ENCODE data around the gene C2CD3. TPM values are rescaled to one million over a fixed set of nuclear protein-coding genes. Genes with fewer than 3 reads are reported as not detected.

Gene C2CD3
- total RNA-seq, 1 experiment from 2014 or later, result 7.8 TPM

- Histone ChIP-seq H3K27me3 (no peaks in the 10 kb centered on the region), H3K4me3 (no peak overlapping the region), H3K9me3 (no peaks in the 10 kb centered on the region), H3K36me3 (no peaks in the 10 kb centered on the region)
- DNase-seq, result no peak
Measured at GRCh38 chr11:74007691-74008372, 163.0 kb downstream of the C2CD3 start.

- no peaks in the 10 kb centered on the region for H3K9me3 ChIP-seq
Measured at GRCh38 chr11:74006743-74007304, 164.0 kb downstream of the C2CD3 start.

GRCh38 chr11:74005721-74006517 is 164.9 kb downstream of the C2CD3 start:
- Histone ChIP-seq H3K9me3 (no peaks in the 10 kb centered on the region), H3K27me3 (no peaks in the 10 kb centered on the region), H3K4me3 (no peak overlapping the region), H3K36me3 (no peaks in the 10 kb centered on the region)
- DNase-seq, result no peak

More at GRCh38 chr11:74006743-74007304, 164.0 kb downstream of the C2CD3 start:
- Histone ChIP-seq H3K36me3 (no peaks in the 10 kb centered on the region), H3K4me3 (no peak overlapping the region), H3K27me3 (no peaks in the 10 kb centered on the region)
- DNase-seq, result no peak

GRCh38 chr11:74004759-74005615 is 165.8 kb downstream of the C2CD3 start:
- H3K36me3 ChIP-seq, result no peaks in the 10 kb centered on the region
- DNase-seq, result no peak
- H3K9me3 ChIP-seq, result no peaks in the 10 kb centered on the region
- H3K4me3 ChIP-seq, result no peak overlapping the region
- H3K27me3 ChIP-seq, result no peaks in the 10 kb centered on the region

- Histone ChIP-seq H3K36me3 (no peaks in the 10 kb centered on the region), H3K27me3 (no peaks in the 10 kb centered on the region), H3K9me3 (no peaks in the 10 kb centered on the region), H3K4me3 (no peak overlapping the region)
- DNase-seq, result no peak
Measured at GRCh38 chr11:74004046-74004695, 166.6 kb downstream of the C2CD3 start.

- no peak for DNase-seq
- no peak overlapping the region for H3K4me3 ChIP-seq
- H3K9me3 ChIP-seq, result no peaks in the 10 kb centered on the region
- no peaks in the 10 kb centered on the region for H3K27me3 ChIP-seq
- no peaks in the 10 kb centered on the region for H3K36me3 ChIP-seq
Measured at GRCh38 chr11:74002832-74003231, 168.0 kb downstream of the C2CD3 start.

GRCh38 chr11:74001822-74002286 is 168.9 kb downstream of the C2CD3 start:
- DNase-seq, result no peak
- Histone ChIP-seq H3K27me3 (no peaks in the 10 kb centered on the region), H3K36me3 (no peaks in the 10 kb centered on the region), H3K4me3 (no peak overlapping the region), H3K9me3 (no peaks in the 10 kb centered on the region)

GRCh38 chr11:74000307-74001133 is 170.3 kb downstream of the C2CD3 start:
- Histone ChIP-seq H3K36me3 (no peaks in the 10 kb centered on the region), H3K9me3 (no peaks in the 10 kb centered on the region), H3K27me3 (no peaks in the 10 kb centered on the region), H3K4me3 (no peak overlapping the region)
- no peak for DNase-seq

- no peak overlapping the region for H3K4me3 ChIP-seq
- no peaks in the 10 kb centered on the region for H3K27me3 ChIP-seq
- no peaks in the 10 kb centered on the region for H3K36me3 ChIP-seq
- no peaks in the 10 kb centered on the region for H3K9me3 ChIP-seq
- no peak for DNase-seq
Measured at GRCh38 chr11:73999581-74000306, 171.1 kb downstream of the C2CD3 start.

GRCh38 chr11:73998846-73999575 is 171.8 kb downstream of the C2CD3 start:
- H3K4me3 ChIP-seq, result no peak overlapping the region
- H3K27me3 ChIP-seq, result no peaks in the 10 kb centered on the region
- no peak for DNase-seq
- no peaks in the 10 kb centered on the region for H3K9me3 ChIP-seq
- H3K36me3 ChIP-seq, result no peaks in the 10 kb centered on the region

- Histone ChIP-seq H3K36me3 (no peaks in the 10 kb centered on the region), H3K9me3 (no peaks in the 10 kb centered on the region), H3K4me3 (no peak overlapping the region), H3K27me3 (no peaks in the 10 kb centered on the region)
- DNase-seq, result no peak
Measured at GRCh38 chr11:73997120-73997770, 173.6 kb downstream of the C2CD3 start.

- DNase-seq, result no peak
- Histone ChIP-seq H3K9me3 (no peaks in the 10 kb centered on the region), H3K4me3 (no peak overlapping the region), H3K36me3 (no peaks in the 10 kb centered on the region), H3K27me3 (no peaks in the 10 kb centered on the region)
Measured at GRCh38 chr11:73996161-73996747, 174.5 kb downstream of the C2CD3 start.

GRCh38 chr11:73995731-73996130 is 175.1 kb downstream of the C2CD3 start:
- DNase-seq, result no peak
- no peaks in the 10 kb centered on the region for H3K27me3 ChIP-seq
- H3K9me3 ChIP-seq, result no peaks in the 10 kb centered on the region
- H3K36me3 ChIP-seq, result no peaks in the 10 kb centered on the region
- H3K4me3 ChIP-seq, result no peak overlapping the region

- no peak for DNase-seq
Measured at GRCh38 chr11:73995247-73995646, 175.6 kb downstream of the C2CD3 start.

More at GRCh38 chr11:73995247-73995646, 175.6 kb downstream of the C2CD3 start:
- no peaks in the 10 kb centered on the region for H3K36me3 ChIP-seq
- no peaks in the 10 kb centered on the region for H3K9me3 ChIP-seq
- H3K27me3 ChIP-seq, result no peaks in the 10 kb centered on the region
- no peak overlapping the region for H3K4me3 ChIP-seq

Data from MG63 (cell line).